Skeletal muscle tissue (tissue), 4 donors: ENCODE measurements around the gene TMC5. TPM values are rescaled to one million over a fixed set of nuclear protein-coding genes. Genes with fewer than 3 reads are reported as not detected.

Experiments used
- H3K27ac ChIP-seq: one replicate; pipeline ENCODE4 v1.7.0; 2013; ENCODE audit warnings: mild to moderate bottlenecking, low read depth, low read length, inconsistent platforms
- H3K27me3 ChIP-seq, 3 donors: one replicate each; pipeline ENCODE4 v1.7.0; 2013; ENCODE audit warnings: low read length in 3 of 3; ENCODE audit not compliant: control insufficient read depth in 3 of 3, insufficient read depth in 3 of 3
- H3K36me3 ChIP-seq, 3 donors: one replicate each; pipeline ENCODE4 v1.7.0; 2013; ENCODE audit warnings: low read length in 3 of 3; ENCODE audit not compliant: control insufficient read depth in 3 of 3, insufficient read depth in 3 of 3
- H3K4me1 ChIP-seq, 3 donors: one replicate each; pipeline ENCODE4 v1.7.0; 2013; ENCODE audit warnings: low read length in 3 of 3, mild to moderate bottlenecking in 3 of 3; ENCODE audit not compliant: control insufficient read depth in 3 of 3, insufficient read depth in 3 of 3
- H3K4me3 ChIP-seq, 3 donors: one replicate each; pipeline ENCODE4 v1.7.0; 2013; ENCODE audit warnings: low read length in 3 of 3
- H3K9ac ChIP-seq, 3 donors: one replicate each; pipeline ENCODE4 v1.7.0; 2013; ENCODE audit warnings: low read length in 3 of 3, mild to moderate bottlenecking in 3 of 3, moderate library complexity in 2 of 3, low read depth in 1 of 3
- H3K9me3 ChIP-seq, 3 donors: one replicate each; pipeline ENCODE4 v1.7.0; 2013; ENCODE audit warnings: low read length in 3 of 3; ENCODE audit not compliant: control insufficient read depth in 3 of 3
- total RNA-seq: library from RNA; depleted of rRNA; stranded (reverse); fragments of >200 nt; gene quantifications from one replicate; pipeline ENCODE4 v1.2.3, GENCODE V29; 2014
- donor health status: Osteomylitis.

The TMC5 gene
- total RNA-seq, 1 donor from 2014 or later: not detected

DNA sequence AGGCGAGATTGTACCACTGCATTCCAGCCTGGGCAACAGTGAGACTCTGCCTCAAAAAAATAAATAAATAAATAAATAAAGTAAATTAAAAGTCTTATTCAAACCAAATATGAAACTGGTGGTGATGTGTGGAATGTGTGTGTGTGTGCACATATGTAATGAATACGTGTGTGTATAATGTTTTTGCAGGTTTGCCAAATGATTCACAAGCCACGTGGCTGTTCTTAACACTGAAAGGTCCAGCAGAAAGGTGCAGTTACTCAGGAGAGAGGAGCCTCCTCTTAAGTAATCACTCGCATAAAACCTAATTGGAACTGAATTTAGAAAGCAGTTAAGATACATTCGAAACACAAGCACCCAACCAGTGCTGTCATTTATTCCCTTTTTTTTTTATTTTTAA is 81.3 kb downstream of the TMC5 start:
- no peaks in the 10 kb centered on the region for H3K27me3 ChIP-seq
- H3K4me1 ChIP-seq: no peaks in the 10 kb centered on the region
- peaks cover 19 to 25% (median 24%) of the 10 kb centered on the region in 3 donors for H3K36me3 ChIP-seq
- H3K4me3 ChIP-seq: no peak overlapping the region
- no peak overlapping the region for H3K27ac ChIP-seq
- no peaks in the 10 kb centered on the region for H3K9me3 ChIP-seq
- no peak overlapping the region for H3K9ac ChIP-seq

DNA sequence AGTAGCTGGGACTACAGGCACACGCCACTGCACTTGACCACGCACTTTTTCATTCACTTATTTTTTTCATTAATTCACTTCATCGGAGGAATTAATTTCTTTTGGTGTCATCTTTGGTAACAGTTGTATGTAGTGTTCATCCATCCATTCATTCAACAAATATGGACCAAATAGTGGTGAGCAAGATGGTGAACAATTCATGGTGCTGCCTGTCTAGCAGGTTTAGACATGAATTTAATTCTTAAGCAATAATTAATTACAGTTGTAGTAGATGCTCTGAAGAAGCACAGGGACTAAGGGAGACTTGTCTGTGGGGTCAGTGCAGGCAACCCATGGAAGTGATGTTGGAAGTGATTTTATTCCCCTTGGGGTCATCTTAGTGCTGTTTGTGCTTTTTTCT is 81.8 kb downstream of the TMC5 start:
- no peaks in the 10 kb centered on the region for H3K27me3 ChIP-seq
- no peaks in the 10 kb centered on the region for H3K4me1 ChIP-seq
- no peaks in the 10 kb centered on the region for H3K9me3 ChIP-seq
- no peak overlapping the region for H3K4me3 ChIP-seq
- no peak overlapping the region for H3K9ac ChIP-seq
- H3K27ac ChIP-seq: no peak overlapping the region
- H3K36me3 ChIP-seq: peaks cover 22 to 30% (median 28%) of the 10 kb centered on the region in 3 donors

DNA sequence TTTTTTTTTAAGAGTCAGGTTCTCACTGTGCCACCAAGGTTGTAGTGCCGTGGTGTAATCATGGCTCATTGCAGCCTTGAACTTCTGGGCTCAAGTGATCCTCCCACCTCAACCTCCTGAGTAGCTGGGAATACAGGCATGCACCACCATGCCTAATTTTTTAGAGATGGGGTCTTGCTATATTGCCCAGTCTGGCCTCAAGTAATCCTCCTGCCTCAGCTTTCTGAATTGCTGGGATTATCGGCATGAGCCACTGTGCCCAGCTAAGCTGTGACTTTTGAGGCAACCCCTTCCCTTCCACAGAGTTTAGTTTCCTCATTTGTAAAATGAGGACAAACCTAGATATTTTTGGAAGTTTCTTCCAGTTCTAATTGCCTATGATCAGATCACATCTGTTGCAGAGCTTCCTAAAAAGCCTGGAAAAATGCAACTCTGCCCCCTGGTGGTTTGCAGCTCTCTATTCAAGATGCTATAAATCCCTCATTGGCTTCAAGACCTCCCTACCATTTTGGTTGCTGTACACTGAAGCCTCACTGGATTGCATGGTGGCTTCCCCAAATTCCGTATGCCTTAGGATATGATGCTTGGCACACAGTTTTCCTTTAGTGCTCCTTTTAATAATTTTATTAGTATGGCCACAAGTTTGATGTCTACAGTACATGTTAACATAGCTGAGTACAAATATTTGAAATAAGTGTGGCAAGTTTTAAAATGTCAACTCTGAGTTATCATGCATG is 84.9 kb downstream of the TMC5 start:
- Histone ChIP-seq H3K27ac (no peak overlapping the region), H3K36me3 (peaks cover 24 to 47% (median 43%) of the 10 kb centered on the region in 3 donors), H3K27me3 (no peaks in the 10 kb centered on the region)

DNA sequence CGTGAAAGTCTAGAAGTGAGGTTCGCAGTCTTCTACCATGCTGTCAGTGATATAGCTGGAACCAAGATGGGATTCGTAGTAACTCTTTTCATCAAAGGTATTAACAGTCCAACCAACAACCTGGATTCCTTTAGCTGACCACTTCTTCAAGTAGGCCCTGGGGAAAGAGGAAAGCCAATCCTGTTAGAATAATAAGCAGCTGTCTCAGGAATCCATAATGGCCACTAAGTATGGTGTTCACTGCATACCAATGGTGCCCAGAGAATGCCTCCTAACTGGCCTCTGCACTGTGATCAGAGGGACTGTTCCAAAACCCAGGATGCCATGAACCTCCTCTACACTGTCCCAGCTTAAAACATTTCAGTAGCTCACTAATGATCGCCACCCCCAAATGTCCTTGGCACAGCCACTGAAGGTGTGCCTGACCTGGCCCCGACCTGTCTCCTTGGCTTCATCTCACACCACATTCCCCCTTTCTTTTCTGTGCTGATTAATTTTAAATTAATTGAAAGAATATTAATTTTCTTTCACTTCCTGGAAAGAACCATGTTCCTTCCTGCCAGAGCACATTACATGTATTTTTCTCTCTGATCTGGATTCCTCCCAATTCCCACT is 85.9 kb downstream of the TMC5 start:
- Histone ChIP-seq H3K4me1 (no peaks in the 10 kb centered on the region), H3K27ac (no peak overlapping the region), H3K27me3 (no peaks in the 10 kb centered on the region), H3K9ac (no peak overlapping the region), H3K36me3 (peaks cover 24 to 56% (median 47%) of the 10 kb centered on the region in 3 donors), H3K9me3 (no peaks in the 10 kb centered on the region), H3K4me3 (no peak overlapping the region)

More for the DNA sequence above, 84.9 kb downstream of the TMC5 start:
- Histone ChIP-seq H3K9ac (no peak overlapping the region), H3K4me3 (no peak overlapping the region), H3K9me3 (no peaks in the 10 kb centered on the region), H3K4me1 (no peaks in the 10 kb centered on the region)

DNA sequence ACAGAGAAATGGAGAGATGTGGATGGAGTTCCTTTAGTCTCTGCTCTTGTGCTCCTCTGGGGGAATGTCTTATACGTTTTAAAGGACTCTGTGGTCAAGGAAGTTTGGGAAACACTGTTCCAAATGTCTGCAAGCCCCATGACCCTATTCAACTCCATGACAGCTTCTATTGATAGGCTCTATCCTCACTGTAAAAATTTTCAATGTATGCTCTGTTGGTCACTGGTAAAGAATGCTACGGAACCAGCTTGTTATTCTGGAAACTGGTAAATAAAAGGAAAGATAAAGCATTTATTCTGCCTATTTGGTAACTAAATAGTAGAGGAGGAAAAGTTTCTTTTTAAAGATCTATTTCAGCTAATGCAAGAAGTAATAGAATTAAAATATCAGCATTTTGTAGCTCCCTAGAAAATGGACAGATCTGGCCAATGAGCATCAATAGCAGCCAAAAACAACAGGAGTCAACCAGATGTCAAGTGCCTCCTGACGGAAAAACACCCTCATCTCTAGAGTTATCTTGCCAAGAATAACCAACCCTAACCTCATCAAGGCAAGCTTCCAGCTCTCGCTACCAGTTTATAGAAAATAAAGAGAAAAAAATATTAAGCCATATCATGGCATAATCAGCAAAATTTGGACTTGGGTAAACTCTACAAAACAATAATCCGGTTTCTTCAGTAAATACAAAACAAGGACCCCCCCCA is 88.1 kb downstream of the TMC5 start:
- Histone ChIP-seq H3K27ac (no peak overlapping the region), H3K36me3 (peaks cover 23 to 53% (median 45%) of the 10 kb centered on the region in 3 donors)

DNA sequence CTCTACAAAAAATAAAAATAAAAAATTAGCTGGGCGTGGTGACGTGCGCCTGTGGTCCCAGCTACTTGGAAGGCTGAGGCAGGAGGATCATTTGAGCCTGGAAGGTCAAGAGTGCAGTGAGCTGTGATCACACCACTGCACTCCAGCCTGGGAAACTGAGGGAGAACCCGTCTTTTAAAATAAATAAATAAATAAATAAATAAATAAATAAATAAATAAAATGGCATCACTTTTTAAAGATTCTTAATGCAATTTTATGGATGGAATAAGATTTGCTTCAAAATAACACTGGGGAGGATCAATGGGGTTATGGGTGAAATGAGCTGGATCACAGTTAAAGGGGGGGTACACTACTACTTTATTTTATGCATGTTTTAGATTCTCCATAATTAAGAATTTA is 89.3 kb downstream of the TMC5 start:
- H3K36me3 ChIP-seq: peaks cover 17 to 53% (median 37%) of the 10 kb centered on the region in 3 donors
- H3K27ac ChIP-seq: no peak overlapping the region
- no peaks in the 10 kb centered on the region for H3K4me1 ChIP-seq
- H3K9ac ChIP-seq: no peak overlapping the region
- H3K9me3 ChIP-seq: no peaks in the 10 kb centered on the region
- H3K4me3 ChIP-seq: no peak overlapping the region
- no peaks in the 10 kb centered on the region for H3K27me3 ChIP-seq

More for the DNA sequence above, 88.1 kb downstream of the TMC5 start:
- Histone ChIP-seq H3K4me1 (no peaks in the 10 kb centered on the region), H3K9me3 (no peaks in the 10 kb centered on the region), H3K4me3 (no peak overlapping the region), H3K9ac (no peak overlapping the region), H3K27me3 (no peaks in the 10 kb centered on the region)

DNA sequence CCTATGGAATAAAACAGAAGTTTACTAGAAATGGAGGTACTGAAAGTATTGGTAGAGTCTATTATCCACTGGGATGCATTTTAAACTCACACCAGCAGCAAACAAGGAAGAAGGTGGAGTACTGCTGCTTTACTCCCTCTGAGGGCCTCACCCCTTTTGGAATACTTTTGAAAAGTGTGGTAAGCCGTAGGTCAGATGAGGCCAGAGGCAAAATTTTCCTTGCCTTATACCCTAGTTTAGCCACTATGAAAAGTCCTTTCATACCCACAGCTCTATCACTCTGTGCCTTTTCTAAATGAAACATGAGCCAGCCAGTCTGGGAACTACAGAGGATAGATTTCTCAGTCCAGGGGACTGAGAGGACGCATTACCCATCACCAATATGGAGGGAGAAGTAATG is 90.2 kb downstream of the TMC5 start:
- Histone ChIP-seq H3K9me3 (no peaks in the 10 kb centered on the region), H3K9ac (no peak overlapping the region), H3K4me3 (no peak overlapping the region), H3K27me3 (no peaks in the 10 kb centered on the region), H3K4me1 (no peaks in the 10 kb centered on the region), H3K36me3 (peaks cover 13 to 48% (median 34%) of the 10 kb centered on the region in 3 donors), H3K27ac (no peak overlapping the region)

DNA sequence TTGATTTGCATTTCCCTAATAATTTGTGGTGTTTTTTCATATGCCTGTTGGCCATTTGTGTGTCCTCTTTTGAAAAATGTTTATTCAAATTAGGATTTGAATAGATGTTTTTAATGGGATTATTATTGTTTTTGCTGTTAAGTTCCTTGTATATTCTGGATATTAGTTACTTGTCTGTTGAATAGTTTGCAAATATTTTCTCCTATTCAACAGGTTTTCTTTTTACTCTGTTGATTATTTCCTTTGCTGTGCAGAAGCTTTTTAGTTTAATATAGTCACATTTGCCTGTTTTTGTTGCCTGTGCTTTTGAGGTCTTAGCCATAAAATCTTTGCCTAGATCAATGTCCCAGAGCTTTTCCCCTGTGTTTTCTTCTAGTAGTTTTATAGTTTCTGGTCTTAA is 94.6 kb downstream of the TMC5 start:
- Histone ChIP-seq H3K36me3 (peaks cover 2 to 36% (median 20%) of the 10 kb centered on the region in 3 donors), H3K9ac (no peak overlapping the region), H3K27ac (no peak overlapping the region), H3K27me3 (no peaks in the 10 kb centered on the region), H3K9me3 (no peaks in the 10 kb centered on the region), H3K4me3 (no peak overlapping the region), H3K4me1 (no peaks in the 10 kb centered on the region)

DNA sequence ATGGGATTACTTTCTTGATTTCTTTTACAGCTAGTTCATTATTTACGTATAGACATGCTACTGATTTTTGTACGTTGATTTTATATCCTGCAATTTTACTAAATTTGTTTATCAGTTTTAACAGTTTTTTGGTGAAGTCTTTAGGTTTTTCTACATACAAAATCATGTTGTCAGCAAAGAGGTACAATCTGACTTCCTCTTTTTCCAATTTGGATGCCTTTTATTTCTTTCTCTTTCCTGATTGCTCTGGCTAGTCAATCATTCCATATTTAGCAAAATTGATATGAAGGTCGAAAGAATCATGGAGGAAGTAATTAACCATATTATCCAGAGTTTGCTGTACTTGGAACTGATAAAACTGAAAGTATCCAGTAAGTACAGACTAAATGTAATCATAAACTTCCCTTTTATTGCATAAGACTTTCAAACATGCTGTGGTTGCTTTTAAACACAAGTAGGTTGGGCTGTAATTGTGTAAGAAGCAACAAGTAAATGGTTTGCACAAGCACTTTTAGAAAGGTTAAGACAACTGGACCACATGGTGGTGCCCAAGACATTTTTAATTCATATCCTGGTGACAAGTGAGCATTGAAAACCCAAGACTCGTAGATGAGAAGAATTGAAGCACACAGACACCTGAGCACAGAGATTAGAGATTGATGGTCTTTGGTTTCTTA is 95.8 kb downstream of the TMC5 start:
- Histone ChIP-seq H3K27ac (no peak overlapping the region), H3K36me3 (peaks cover 2 to 25% (median 14%) of the 10 kb centered on the region in 3 donors), H3K9ac (no peak overlapping the region), H3K4me1 (no peaks in the 10 kb centered on the region), H3K27me3 (no peaks in the 10 kb centered on the region), H3K9me3 (no peaks in the 10 kb centered on the region), H3K4me3 (no peak overlapping the region)
